NCI-H1417 treated with DMSO at 0.1 percent for 48 hours (cell line): Measurements from ENCODE around the gene CTAGE6.
"Not testable (repeated sequence)": the region's sequence is repeated elsewhere in the genome, so short reads cannot be mapped to it uniquely, and the experiment has no call there.

Experiments
- DNase-seq: peaks from one replicate; lab custom pipeline; 2025; lab: John Stamatoyannopoulos, UW

The CTAGE6 gene

GRCh38 chr7:143715543-143716193 lies 41.8 kb downstream of the CTAGE6 start:
- DNase-seq: not testable (repeated sequence)

GRCh38 chr7:143714581-143715454 lies 42.7 kb downstream of the CTAGE6 start:
- DNase-seq: not testable (repeated sequence)

GRCh38 chr7:143712381-143712780 lies 45.1 kb downstream of the CTAGE6 start:
- DNase-seq: not testable (repeated sequence)

- not testable (repeated sequence) for DNase-seq
These were observed 45.7 kb downstream of the CTAGE6 start for GRCh38 chr7:143711727-143712324.

GRCh38 chr7:143709895-143710294 lies 47.6 kb downstream of the CTAGE6 start:
- not testable (repeated sequence) for DNase-seq
